Suprapubic skin (tissue), 4 donors: ENCODE results near the gene GALNT12. TPM values are rescaled to one million over a fixed set of nuclear protein-coding genes. Genes with fewer than 3 reads are reported as not detected.

Source experiments
- DNase-seq, 2 donors: peaks; one replicate each; pipeline ENCODE4 v3.0.0-alpha.2; 2019; ENCODE audit warnings: low spot score in 2 of 2
- H3K27ac ChIP-seq: fragments of 200-600 bp; sonication (generic); one replicate; pipeline ENCODE4 v1.5.1; 2019
- H3K27me3 ChIP-seq: fragments of 200-600 bp; sonication (generic); one replicate; pipeline ENCODE4 v1.5.1; 2019
- H3K36me3 ChIP-seq: fragments of 200-600 bp; sonication (generic); one replicate; pipeline ENCODE4 v1.5.1; 2019
- H3K4me1 ChIP-seq: fragments of 200-600 bp; sonication (generic); one replicate; pipeline ENCODE4 v1.5.1; 2019
- H3K4me3 ChIP-seq: fragments of 200-600 bp; sonication (generic); one replicate; pipeline ENCODE4 v1.5.1; 2019; ENCODE audit warnings: mild to moderate bottlenecking
- H3K9me3 ChIP-seq: fragments of 200-600 bp; sonication (generic); one replicate; pipeline ENCODE4 v1.5.1; 2019
- EP300 ChIP-seq: sonication (generic); formaldehyde crosslinking; IDR thresholded peaks from one replicate; pipeline ENCODE4 v1.6.1; 2017; ENCODE audit warnings: antibody characterized with exemption
- POLR2A ChIP-seq, 2 donors: fragments of 450-650 bp; IDR thresholded peaks; one replicate each; pipeline ENCODE4 v1.6.1; 2017; ENCODE audit warnings: antibody characterized with exemption in 2 of 2, mild to moderate bottlenecking in 2 of 2, moderate library complexity in 2 of 2
- POLR2AphosphoS5 ChIP-seq, 3 donors: sonication (generic); formaldehyde crosslinking; IDR thresholded peaks; one replicate each; pipeline ENCODE4 v1.6.1; 2017; ENCODE audit warnings: antibody characterized with exemption in 3 of 3
- WGBS: methylation state at CpG from one replicate; pipeline ENCODE4 v1.1.5; 2018; 5-methylcytosine and 5-hydroxymethylcytosine counted together
- total RNA-seq, 4 donors: library from RNA; depleted of rRNA; stranded (reverse); fragments of >200 nt; gene quantifications; one replicate each; pipeline ENCODE4 v1.1.0, GENCODE V29; 2016
- TF ChIP-seq, protein P1 (sequence below), 2 donors: fragments of 200-600 bp in 1 of 2; fragments of 450-650 bp in 1 of 2; sonication (generic) in 1 of 2; IDR thresholded peaks; one replicate each; pipeline ENCODE4 v1.5.1; 2016 to 2019; ENCODE audit warnings: antibody characterized with exemption in 2 of 2, mild to moderate bottlenecking in 1 of 2, moderate library complexity in 1 of 2

Gene GALNT12
- total RNA-seq, 4 donors from 2014 or later: 1.4 to 8.0 (median 5.5) TPM

- H3K36me3 ChIP-seq: peaks cover 55% of the 10 kb centered on the region
- TF ChIP-seq POLR2A (IDR thresholded peaks at IDR 0.05) (no peak), EP300 (no peak)
These were observed 34.9 kb upstream of the GALNT12 start for GRCh38 chr9:98772364-98773155.

GRCh38 chr9:98773721-98774120 is 33.7 kb upstream of the GALNT12 start:
- H3K36me3 ChIP-seq: peaks cover 52% of the 10 kb centered on the region
- WGBS: 93% methylated on average over 15 of the region's 15 CpGs
- H3K4me1 ChIP-seq: no peaks in the 10 kb centered on the region
- DNase-seq: no peak
- H3K4me3 ChIP-seq: no peak overlapping the region
- no peaks in the 10 kb centered on the region for H3K27me3 ChIP-seq
- TF ChIP-seq EP300 (no peak), POLR2A (IDR thresholded peaks at IDR 0.05) (no peak), POLR2AphosphoS5 (IDR thresholded peaks at IDR 0.05) (no peak)
- TF ChIP-seq, protein P1, sequence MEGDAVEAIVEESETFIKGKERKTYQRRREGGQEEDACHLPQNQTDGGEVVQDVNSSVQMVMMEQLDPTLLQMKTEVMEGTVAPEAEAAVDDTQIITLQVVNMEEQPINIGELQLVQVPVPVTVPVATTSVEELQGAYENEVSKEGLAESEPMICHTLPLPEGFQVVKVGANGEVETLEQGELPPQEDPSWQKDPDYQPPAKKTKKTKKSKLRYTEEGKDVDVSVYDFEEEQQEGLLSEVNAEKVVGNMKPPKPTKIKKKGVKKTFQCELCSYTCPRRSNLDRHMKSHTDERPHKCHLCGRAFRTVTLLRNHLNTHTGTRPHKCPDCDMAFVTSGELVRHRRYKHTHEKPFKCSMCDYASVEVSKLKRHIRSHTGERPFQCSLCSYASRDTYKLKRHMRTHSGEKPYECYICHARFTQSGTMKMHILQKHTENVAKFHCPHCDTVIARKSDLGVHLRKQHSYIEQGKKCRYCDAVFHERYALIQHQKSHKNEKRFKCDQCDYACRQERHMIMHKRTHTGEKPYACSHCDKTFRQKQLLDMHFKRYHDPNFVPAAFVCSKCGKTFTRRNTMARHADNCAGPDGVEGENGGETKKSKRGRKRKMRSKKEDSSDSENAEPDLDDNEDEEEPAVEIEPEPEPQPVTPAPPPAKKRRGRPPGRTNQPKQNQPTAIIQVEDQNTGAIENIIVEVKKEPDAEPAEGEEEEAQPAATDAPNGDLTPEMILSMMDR (IDR thresholded peaks at IDR 0.05): no peak
- no peak overlapping the region for H3K27ac ChIP-seq
- H3K9me3 ChIP-seq: no peaks in the 10 kb centered on the region

More at GRCh38 chr9:98772364-98773155, 34.9 kb upstream of the GALNT12 start:
- WGBS: 93% methylated on average over 13 of the region's 13 CpGs
- DNase-seq: no peak
- Histone ChIP-seq H3K27me3 (no peaks in the 10 kb centered on the region), H3K4me1 (no peaks in the 10 kb centered on the region), H3K27ac (no peak overlapping the region), H3K9me3 (no peaks in the 10 kb centered on the region), H3K4me3 (no peak overlapping the region)

DNA sequence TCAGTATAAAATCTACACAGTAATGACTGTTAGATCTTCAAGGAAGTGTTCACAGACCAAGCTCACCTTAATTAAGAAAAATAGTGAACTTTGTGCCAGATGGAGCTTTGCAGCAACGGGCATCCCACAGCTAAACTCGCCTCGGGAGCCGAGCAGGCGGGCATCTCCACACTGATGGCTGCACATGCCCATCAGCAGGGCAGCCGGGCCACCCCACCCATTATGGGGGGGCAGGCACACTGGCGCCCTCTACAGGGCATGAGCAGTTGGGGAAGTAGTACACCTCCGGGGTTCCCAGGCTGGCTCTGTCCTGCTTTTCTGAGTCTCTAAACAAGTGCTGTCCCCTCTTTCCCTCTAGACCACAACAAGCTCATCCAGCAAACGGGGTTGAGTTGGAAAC is 32.7 kb upstream of the GALNT12 start:
- Histone ChIP-seq H3K27me3 (no peaks in the 10 kb centered on the region), H3K4me1 (no peaks in the 10 kb centered on the region), H3K4me3 (no peak overlapping the region), H3K27ac (no peak overlapping the region), H3K36me3 (peaks cover 50% of the 10 kb centered on the region), H3K9me3 (no peaks in the 10 kb centered on the region)
- TF ChIP-seq POLR2A (IDR thresholded peaks at IDR 0.05) (no peak), POLR2AphosphoS5 (IDR thresholded peaks at IDR 0.05) (no peak), EP300 (no peak)
- TF ChIP-seq, protein P1 (IDR thresholded peaks at IDR 0.05): no peak
- DNase-seq: no peak
- 95% methylated on average over 6 of the region's 9 CpGs for WGBS

- H3K4me3 ChIP-seq: no peak overlapping the region
- H3K4me1 ChIP-seq: no peaks in the 10 kb centered on the region
- peaks cover 40% of the 10 kb centered on the region for H3K36me3 ChIP-seq
- no peak for DNase-seq
- H3K9me3 ChIP-seq: no peaks in the 10 kb centered on the region
- H3K27me3 ChIP-seq: no peaks in the 10 kb centered on the region
- 58% methylated on average over 8 of the region's 8 CpGs for WGBS
- TF ChIP-seq, protein P1 (IDR thresholded peaks at IDR 0.05): peak in 1 of 2 donors; percentile 41
- no peak for TF ChIP-seq POLR2A (IDR thresholded peaks at IDR 0.05)
- H3K27ac ChIP-seq: no peak overlapping the region
These were observed 31.5 kb upstream of the GALNT12 start for GRCh38 chr9:98775831-98776441.

DNA sequence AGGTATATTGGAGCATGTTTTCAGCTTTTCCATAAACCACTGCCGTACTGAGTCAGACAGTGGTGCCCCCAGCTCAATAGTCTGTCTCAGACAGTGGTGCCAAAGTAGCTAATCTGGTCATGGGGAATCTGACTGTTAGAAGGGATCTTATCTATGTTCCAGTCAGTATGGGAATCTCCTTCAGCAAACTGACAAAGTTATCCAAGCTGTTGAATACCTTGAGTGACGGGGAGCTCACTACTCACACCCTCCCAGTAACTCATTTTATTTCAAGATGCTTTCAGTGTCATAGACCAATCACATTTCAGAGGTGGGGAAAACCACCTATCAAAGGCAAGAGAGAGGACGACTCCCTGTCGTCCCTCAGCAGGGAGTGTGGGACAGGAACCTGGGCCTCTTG is 29.9 kb upstream of the GALNT12 start:
- DNase-seq: no peak
- Histone ChIP-seq H3K9me3 (no peaks in the 10 kb centered on the region), H3K27me3 (no peaks in the 10 kb centered on the region), H3K36me3 (peaks cover 29% of the 10 kb centered on the region), H3K4me3 (no peak overlapping the region), H3K4me1 (peaks cover 9% of the 10 kb centered on the region), H3K27ac (no peak overlapping the region)
- TF ChIP-seq, protein P1 (IDR thresholded peaks at IDR 0.05): no peak
- no peak for TF ChIP-seq EP300
- TF ChIP-seq POLR2AphosphoS5 (IDR thresholded peaks at IDR 0.05): no peak
- TF ChIP-seq POLR2A (IDR thresholded peaks at IDR 0.05): no peak
- WGBS: 95% methylated on average over 4 of the region's 4 CpGs
